Left ventricle myocardium inferior (tissue), 1 donor: ENCODE measurements around the gene MPLKIP. TPM values are rescaled to one million over a fixed set of nuclear protein-coding genes. Genes with fewer than 3 reads are reported as not detected.
"Not testable (repeated sequence)": the region's sequence is repeated elsewhere in the genome, so short reads cannot be mapped to it uniquely, and the experiment has no call there.

Source experiments
- DNase-seq: peaks from one replicate; pipeline ENCODE4 v3.0.0-alpha.2; 2020
- H3K27ac ChIP-seq: fragments of 200-600 bp; replicated peaks from 2 replicates; pipeline ENCODE4 v1.8.0; 2021
- H3K27me3 ChIP-seq: fragments of 200-600 bp; 2 replicates; pipeline ENCODE4 v1.8.0; 2021; ENCODE audit warnings: low read depth
- H3K36me3 ChIP-seq: fragments of 200-600 bp; 2 replicates; pipeline ENCODE4 v1.8.0; 2021
- H3K4me1 ChIP-seq: fragments of 200-600 bp; 2 replicates; pipeline ENCODE4 v1.8.0; 2021
- H3K4me3 ChIP-seq: fragments of 200-600 bp; 2 replicates; pipeline ENCODE4 v1.8.0; 2021; ENCODE audit warnings: mild to moderate bottlenecking, moderate library complexity
- H3K9me3 ChIP-seq: fragments of 200-600 bp; replicated peaks from 2 replicates; pipeline ENCODE4 v1.8.0; 2021
- intact Hi-C: fragments of 100-400 bp; cut with micrococcal nuclease; formaldehyde crosslinking; loops from one replicate; pipeline ENCODE4 v1.11.0; 2022
- long read RNA-seq: library from polyadenylated mRNA; unstranded; transcript quantifications from one replicate; pipeline ENCODE4 v2.0.0, GENCODE V29; 2021
- total RNA-seq: library from RNA; stranded (reverse); fragmentation: NEBNext Ultra II Directional; extraction: Animal tissue kit (Norgen Biotek cat#: 25700); gene quantifications from one replicate; pipeline ENCODE4 v1.2.1, GENCODE V29; 2021
- TF ChIP-seq, protein P1 (sequence below): fragments of 200-600 bp; IDR thresholded peaks from 2 replicates; pipeline ENCODE4 v1.8.0; 2021; ENCODE audit warnings: antibody characterized with exemption, mild to moderate bottlenecking, borderline replicate concordance
- donor health status: DM: no; HTN: yes; CAD: no; lungs with severe emphysema.

MPLKIP gene
- total RNA-seq = 16.2 TPM
- long read RNA-seq, full-length matches to known transcripts = 23 of 23 reads
- long read RNA-seq, partial matches to known transcripts = 0 of 23 reads
- long read RNA-seq, other reads (novel, unspliced or antisense) = 0 of 23 reads

GRCh38 chr7:40134428-40135316 is at the start of gene MPLKIP, which contains the start of gene SUGCT:
Gene MPLKIP, minus strand, starts transcription at chr7:40134622. Its CDS starts 55 bp downstream, at chr7:40134567.
Gene SUGCT, plus strand, starts transcription at chr7:40135005.
- Histone ChIP-seq H3K9me3 (no peaks in the 10 kb centered on the region), H3K4me3 (peak within 1 kb of the TSS; percentile 96), H3K27me3 (no peaks in the 10 kb centered on the region), H3K36me3 (no peaks in the 10 kb centered on the region), H3K27ac (peak within 1 kb of the TSS; percentile 94), H3K4me1 (peaks cover 55% of the 10 kb centered on the region)
- intact Hi-C loops = no loop called here
- peak; percentile 82 for DNase-seq
- TF ChIP-seq, protein P1, sequence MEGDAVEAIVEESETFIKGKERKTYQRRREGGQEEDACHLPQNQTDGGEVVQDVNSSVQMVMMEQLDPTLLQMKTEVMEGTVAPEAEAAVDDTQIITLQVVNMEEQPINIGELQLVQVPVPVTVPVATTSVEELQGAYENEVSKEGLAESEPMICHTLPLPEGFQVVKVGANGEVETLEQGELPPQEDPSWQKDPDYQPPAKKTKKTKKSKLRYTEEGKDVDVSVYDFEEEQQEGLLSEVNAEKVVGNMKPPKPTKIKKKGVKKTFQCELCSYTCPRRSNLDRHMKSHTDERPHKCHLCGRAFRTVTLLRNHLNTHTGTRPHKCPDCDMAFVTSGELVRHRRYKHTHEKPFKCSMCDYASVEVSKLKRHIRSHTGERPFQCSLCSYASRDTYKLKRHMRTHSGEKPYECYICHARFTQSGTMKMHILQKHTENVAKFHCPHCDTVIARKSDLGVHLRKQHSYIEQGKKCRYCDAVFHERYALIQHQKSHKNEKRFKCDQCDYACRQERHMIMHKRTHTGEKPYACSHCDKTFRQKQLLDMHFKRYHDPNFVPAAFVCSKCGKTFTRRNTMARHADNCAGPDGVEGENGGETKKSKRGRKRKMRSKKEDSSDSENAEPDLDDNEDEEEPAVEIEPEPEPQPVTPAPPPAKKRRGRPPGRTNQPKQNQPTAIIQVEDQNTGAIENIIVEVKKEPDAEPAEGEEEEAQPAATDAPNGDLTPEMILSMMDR = peak; percentile 99

- Histone ChIP-seq H3K27ac (no peak overlapping the region), H3K9me3 (no peaks in the 10 kb centered on the region), H3K4me1 (no peaks in the 10 kb centered on the region), H3K36me3 (no peaks in the 10 kb centered on the region), H3K27me3 (no peaks in the 10 kb centered on the region), H3K4me3 (no peak overlapping the region)
- intact Hi-C loops = no loop called here
- DNase-seq = no peak
- TF ChIP-seq, protein P1 = no peak
Measured at GRCh38 chr7:40182452-40182851, 48.0 kb upstream of the MPLKIP start.

DNA sequence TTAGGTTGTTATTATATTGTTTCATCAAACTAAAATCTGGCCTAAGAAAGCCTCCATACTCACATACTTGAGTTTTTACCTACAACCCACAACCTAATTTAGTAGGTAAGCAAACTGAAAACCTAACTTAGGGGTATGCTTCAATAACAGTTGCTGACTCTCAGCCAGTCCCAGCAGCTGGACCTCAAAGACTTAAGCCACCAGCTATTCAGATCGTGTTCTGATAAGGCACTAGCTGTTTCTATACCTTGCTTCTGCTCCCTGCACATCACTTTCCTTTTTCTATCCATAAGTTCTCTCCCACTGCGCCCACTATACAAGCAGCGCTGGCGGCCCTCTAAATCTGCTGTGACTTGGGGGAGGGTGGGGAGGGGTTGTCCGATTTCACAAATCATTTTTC is 42.6 kb upstream of the MPLKIP start:
- Histone ChIP-seq H3K36me3 (no peaks in the 10 kb centered on the region), H3K27ac (no peak overlapping the region), H3K4me3 (no peak overlapping the region), H3K4me1 (no peaks in the 10 kb centered on the region), H3K27me3 (no peaks in the 10 kb centered on the region), H3K9me3 (no peaks in the 10 kb centered on the region)
- DNase-seq = no peak
- TF ChIP-seq, protein P1 = no peak
- intact Hi-C loops = no loop called here

DNA sequence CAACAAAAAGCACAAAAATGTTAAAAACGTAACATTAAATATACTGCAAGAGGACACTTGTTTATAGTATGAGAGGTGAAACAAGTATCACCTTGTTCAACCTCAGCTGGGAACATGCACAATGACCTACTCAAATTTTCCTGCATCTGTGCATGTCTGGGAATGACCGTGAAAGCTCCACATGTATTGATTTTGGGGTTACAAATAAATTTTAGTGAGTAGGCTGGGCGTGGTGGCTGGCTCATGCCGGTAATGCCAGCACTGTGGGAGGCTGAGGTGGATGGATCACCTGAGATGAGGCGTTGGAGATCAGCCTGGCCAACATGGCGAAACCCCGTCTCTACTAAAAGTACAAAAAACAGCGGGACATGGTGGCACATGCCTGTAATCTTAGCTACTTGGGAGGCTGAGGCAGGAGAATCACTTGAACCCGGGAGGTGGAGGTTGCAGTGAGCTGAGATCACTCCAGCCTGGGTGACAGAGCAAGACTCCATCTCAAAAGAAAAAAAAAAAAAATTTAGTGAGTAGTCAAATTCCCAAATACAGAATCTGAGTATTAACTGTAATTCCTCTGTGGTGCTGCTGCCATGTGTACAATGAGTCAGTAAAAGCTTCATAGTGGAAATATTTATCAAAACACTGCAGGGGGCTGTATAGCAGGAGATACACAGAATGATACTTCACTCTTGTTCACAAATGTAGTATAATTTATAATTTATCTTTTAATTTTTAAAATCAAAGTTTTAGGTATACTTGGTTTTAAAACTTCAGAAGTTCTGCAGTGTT is 41.5 kb upstream of the MPLKIP start:
- no peaks in the 10 kb centered on the region for H3K4me1 ChIP-seq
- no peak overlapping the region for H3K27ac ChIP-seq
- no peak overlapping the region for H3K4me3 ChIP-seq
- no peaks in the 10 kb centered on the region for H3K9me3 ChIP-seq
- H3K27me3 ChIP-seq = no peaks in the 10 kb centered on the region
- H3K36me3 ChIP-seq = no peaks in the 10 kb centered on the region
- TF ChIP-seq, protein P1 = no peak
- intact Hi-C loops = no loop called here
- no peak for DNase-seq

DNA sequence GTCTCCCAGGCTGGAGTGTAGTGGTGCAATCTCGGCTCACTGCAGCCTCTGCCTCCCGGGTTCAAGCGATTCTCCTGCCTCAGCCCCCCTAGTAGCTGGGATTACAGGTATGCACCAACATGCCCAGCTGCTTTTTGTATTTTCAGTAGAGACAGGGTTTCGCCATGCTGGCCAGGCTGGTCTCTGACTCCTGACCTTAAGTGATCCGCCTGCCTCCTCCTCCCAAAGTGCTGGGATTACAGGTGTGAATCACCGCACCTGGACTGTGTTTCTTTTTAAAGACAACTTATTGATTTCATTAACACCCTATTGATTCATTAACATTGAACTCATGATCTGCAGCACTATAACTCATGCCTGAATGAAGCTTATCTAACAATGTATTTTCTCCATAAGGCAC is 40.8 kb upstream of the MPLKIP start:
- intact Hi-C loops, DNase-seq, H3K4me1 ChIP-seq, H3K4me3 ChIP-seq, H3K27me3 ChIP-seq, H3K27ac ChIP-seq, H3K36me3 ChIP-seq, H3K9me3 ChIP-seq: not testable (repeated sequence)

GRCh38 chr7:40173121-40173520 is 38.7 kb upstream of the MPLKIP start:
- intact Hi-C loops, H3K4me1 ChIP-seq, H3K36me3 ChIP-seq, DNase-seq, H3K4me3 ChIP-seq, H3K27me3 ChIP-seq, H3K27ac ChIP-seq, H3K9me3 ChIP-seq: not testable (repeated sequence)

GRCh38 chr7:40168266-40168665 is 33.8 kb upstream of the MPLKIP start:
- H3K4me1 ChIP-seq, DNase-seq, H3K27ac ChIP-seq, H3K36me3 ChIP-seq, intact Hi-C loops, H3K9me3 ChIP-seq, H3K27me3 ChIP-seq, H3K4me3 ChIP-seq: not testable (repeated sequence)
